Neural cell (in vitro differentiated cells): ENCODE data around the gene CYCS. TPM values are rescaled to one million over a fixed set of nuclear protein-coding genes. Genes with fewer than 3 reads are reported as not detected.

Experiments
- H2AFZ ChIP-seq: fragments of 200-600, 300-800 bp; sonication (generic), shearing (Covaris generic); 2 replicates; pipeline ENCODE4 v1.6.0; 2014; ENCODE audit warnings: low read depth, mild to moderate bottlenecking, antibody characterized with exemption, low read length, moderate library complexity
- H3F3A ChIP-seq: fragments of 200-600 bp; shearing (Covaris generic); 2 replicates; pipeline ENCODE4 v1.6.1; 2016; ENCODE audit warnings: mild to moderate bottlenecking, moderate library complexity, mixed read lengths, antibody characterized with exemption, low read length; ENCODE audit not compliant: insufficient read depth, poor library complexity, severe bottlenecking
- H3K27ac ChIP-seq: fragments of 200-600, 300-800 bp; sonication (generic), shearing (Covaris generic); 2 replicates; pipeline ENCODE4 v1.5.1; 2014; ENCODE audit warnings: mild to moderate bottlenecking, low read length, moderate library complexity
- H3K27me3 ChIP-seq: fragments of 300-800, 200-600 bp; sonication (generic), shearing (Covaris generic); 2 replicates; pipeline ENCODE4 v1.6.0; 2014; ENCODE audit warnings: mild to moderate bottlenecking, low read depth, low read length, moderate library complexity; ENCODE audit not compliant: insufficient read depth
- H3K36me3 ChIP-seq: fragments of 300-800, 200-600 bp; sonication (generic), shearing (Covaris generic); 2 replicates; pipeline ENCODE4 v1.5.1; 2014; ENCODE audit warnings: mild to moderate bottlenecking, antibody characterized with exemption, low read length, moderate library complexity; ENCODE audit not compliant: insufficient read depth
- H3K4me2 ChIP-seq: fragments of 300-800, 200-600 bp; sonication (generic), shearing (Covaris generic); 2 replicates; pipeline ENCODE4 v1.6.0; 2014; ENCODE audit warnings: mild to moderate bottlenecking, low read length
- H3K4me3 ChIP-seq: fragments of 300-800, 200-600 bp; sonication (generic), shearing (Covaris generic); 2 replicates; pipeline ENCODE4 v1.5.1; 2014; ENCODE audit warnings: mild to moderate bottlenecking, low read length, moderate library complexity
- H3K79me2 ChIP-seq: fragments of 200-600 bp; shearing (Covaris generic); replicated peaks from 2 replicates; pipeline ENCODE4 v1.6.0; 2014; ENCODE audit warnings: mild to moderate bottlenecking, low read length, moderate library complexity; ENCODE audit not compliant: insufficient read depth
- H3K9ac ChIP-seq: fragments of 300-800, 200-600 bp; sonication (generic), shearing (Covaris generic); 2 replicates; pipeline ENCODE4 v1.6.1; 2016; ENCODE audit warnings: mild to moderate bottlenecking, low read length, mixed read lengths
- H3K9me2 ChIP-seq: fragments of 200-600 bp; shearing (Covaris generic); 2 replicates; pipeline ENCODE4 v1.6.1; 2016; ENCODE audit warnings: mild to moderate bottlenecking, low read length, mixed read lengths; ENCODE audit not compliant: insufficient read depth
- H3K9me3 ChIP-seq: fragments of 200-600, 300-800 bp; sonication (generic), shearing (Covaris generic); 2 replicates; pipeline ENCODE4 v1.6.1; 2016; ENCODE audit warnings: mild to moderate bottlenecking, mixed run types, low read length, moderate library complexity, mixed read lengths
- H4K20me1 ChIP-seq: fragments of 200-600 bp; shearing (Covaris generic); 2 replicates; pipeline ENCODE4 v1.6.1; 2016; ENCODE audit warnings: mild to moderate bottlenecking, mixed run types; ENCODE audit not compliant: insufficient read depth
- CTCF ChIP-seq: fragments of 450-650 bp; IDR thresholded peaks from 2 replicates; pipeline ENCODE4 v1.5.1; 2014; ENCODE audit warnings: antibody characterized with exemption, mild to moderate bottlenecking, moderate library complexity; ENCODE audit not compliant: poor library complexity, severe bottlenecking
- EP300 ChIP-seq: fragments of 450-650 bp; conservative IDR thresholded peaks from 2 replicates; pipeline ENCODE4 v1.6.1; 2014; ENCODE audit warnings: antibody characterized with exemption, mild to moderate bottlenecking, moderate library complexity; ENCODE audit not compliant: poor library complexity, severe bottlenecking
- EZH2 ChIP-seq: fragments of 200-600, 300-800 bp; shearing (Covaris generic), sonication (generic); IDR thresholded peaks from 2 replicates; pipeline ENCODE4 v1.6.1; 2014; ENCODE audit warnings: antibody characterized with exemption, low read length, borderline replicate concordance, mild to moderate bottlenecking; ENCODE audit not compliant: insufficient read depth, poor library complexity, severe bottlenecking
- MXI1 ChIP-seq: fragments of 450-650 bp; conservative IDR thresholded peaks from 2 replicates; pipeline ENCODE4 v1.6.1; 2014; ENCODE audit warnings: antibody characterized with exemption, mild to moderate bottlenecking; ENCODE audit not compliant: poor library complexity, severe bottlenecking
- POLR2AphosphoS5 ChIP-seq: IDR thresholded peaks from 2 replicates; pipeline ENCODE4 v1.6.1; 2012
- RAD21 ChIP-seq: fragments of 450-650 bp; conservative IDR thresholded peaks from 2 replicates; pipeline ENCODE4 v1.6.1; 2014; ENCODE audit warnings: antibody characterized with exemption, mild to moderate bottlenecking, moderate library complexity
- REST ChIP-seq: IDR thresholded peaks from 2 replicates; pipeline ENCODE4 v1.6.1; 2012; ENCODE audit warnings: borderline replicate concordance
- SMC3 ChIP-seq: fragments of 450-650 bp; conservative IDR thresholded peaks from 2 replicates; pipeline ENCODE4 v1.6.1; 2014; ENCODE audit warnings: antibody characterized with exemption, mild to moderate bottlenecking, moderate library complexity; ENCODE audit not compliant: poor library complexity
- TAF1 ChIP-seq: IDR thresholded peaks from 2 replicates; pipeline ENCODE4 v1.6.1; 2012; ENCODE audit warnings: low read depth
- polyA plus RNA-seq: library from polyadenylated mRNA; depleted of rRNA; stranded (reverse); fragments of >200 nt; gene quantifications from 2 replicates; pipeline ENCODE4 v1.2.3, GENCODE V29; 2014

The CYCS gene
- polyA plus RNA-seq, 1 donor from 2014 or later, result 198 TPM

- H3K9ac ChIP-seq, result no peak overlapping the region
- no peaks in the 10 kb centered on the region for H3K9me3 ChIP-seq
- H3K79me2 ChIP-seq, result no peaks in the 10 kb centered on the region
- H3K4me2 ChIP-seq, result no peak overlapping the region
- H3K4me3 ChIP-seq, result no peak overlapping the region
- no peak overlapping the region for H3K27ac ChIP-seq
- no peaks in the 10 kb centered on the region for H3K36me3 ChIP-seq
- no peak for TF ChIP-seq POLR2AphosphoS5
- no peak for TF ChIP-seq EP300
- no peak for TF ChIP-seq REST
- TF ChIP-seq MXI1, result no peak
- no peak for TF ChIP-seq CTCF
- TF ChIP-seq RAD21, result no peak
- no peak for TF ChIP-seq EZH2
- no peak for TF ChIP-seq TAF1
- H2AFZ ChIP-seq, result no peak overlapping the region
- H3K27me3 ChIP-seq, result no peaks in the 10 kb centered on the region
- no peaks in the 10 kb centered on the region for H3F3A ChIP-seq
- no peaks in the 10 kb centered on the region for H3K9me2 ChIP-seq
- no peaks in the 10 kb centered on the region for H4K20me1 ChIP-seq
Measured at GRCh38 chr7:25158966-25159365, 33.9 kb upstream of the CYCS start.

- TF ChIP-seq REST, result no peak
- TF ChIP-seq MXI1, result no peak
- no peak for TF ChIP-seq EP300
- no peak for TF ChIP-seq POLR2AphosphoS5
- TF ChIP-seq SMC3, result no peak
- no peak for TF ChIP-seq EZH2
- no peak for TF ChIP-seq RAD21
- H2AFZ ChIP-seq, result no peak overlapping the region
- H4K20me1 ChIP-seq, result no peaks in the 10 kb centered on the region
Measured at GRCh38 chr7:25151773-25152172, 26.7 kb upstream of the CYCS start.

More at GRCh38 chr7:25151773-25152172, 26.7 kb upstream of the CYCS start:
- Histone ChIP-seq H3K9ac (no peak overlapping the region), H3K4me3 (no peak overlapping the region), H3K4me2 (no peak overlapping the region), H3K9me2 (no peaks in the 10 kb centered on the region), H3K36me3 (no peaks in the 10 kb centered on the region), H3K27me3 (no peaks in the 10 kb centered on the region), H3K27ac (no peak overlapping the region), H3F3A (no peaks in the 10 kb centered on the region), H3K9me3 (no peaks in the 10 kb centered on the region), H3K79me2 (no peaks in the 10 kb centered on the region)
